Ovary (tissue), 9 donors: ENCODE data around the gene RIN3. TPM values are rescaled to one million over a fixed set of nuclear protein-coding genes. Genes with fewer than 3 reads are reported as not detected.

Experiments
- DNase-seq, 5 donors: peaks; one replicate each; pipeline ENCODE4 v3.0.0-alpha.2; 2019 to 2020
- H3K27ac ChIP-seq, 2 donors: fragments of 200-600 bp; one replicate each; pipeline versions ENCODE4 v1.5.1 to v1.8.0; 2019 to 2022
- H3K27me3 ChIP-seq: fragments of 200-600 bp; one replicate; pipeline ENCODE4 v1.8.0; 2022
- H3K36me3 ChIP-seq: fragments of 200-600 bp; sonication (generic); one replicate; pipeline ENCODE4 v1.5.1; 2019
- H3K4me1 ChIP-seq: one replicate; pipeline ENCODE4 v1.8.1; 2013; ENCODE audit warnings: mild to moderate bottlenecking, moderate library complexity; ENCODE audit not compliant: insufficient read depth
- H3K4me3 ChIP-seq: fragments of 200-600 bp; sonication (generic); one replicate; pipeline ENCODE4 v1.5.1; 2017
- H3K9me3 ChIP-seq, 2 donors: fragments of 200-600 bp in 1 of 2; sonication (generic) in 1 of 2; one replicate each; pipeline versions ENCODE4 v1.5.1 to v1.8.1; 2013 to 2019; ENCODE audit warnings: mild to moderate bottlenecking in 1 of 2, moderate library complexity in 1 of 2
- CTCF ChIP-seq, 3 donors: fragments of 450-650 bp in 2 of 3; fragments of 200-600 bp in 1 of 3; IDR thresholded peaks; one replicate each; pipeline versions ENCODE4 v1.5.1 to v1.8.0; 2016 to 2022; ENCODE audit warnings: antibody characterized with exemption in 3 of 3, mild to moderate bottlenecking in 1 of 3
- EP300 ChIP-seq: sonication (generic); formaldehyde crosslinking; IDR thresholded peaks from one replicate; pipeline ENCODE4 v1.6.1; 2017; ENCODE audit warnings: antibody characterized with exemption
- POLR2A ChIP-seq: fragments of 450-650 bp; IDR thresholded peaks from one replicate; pipeline ENCODE4 v1.6.1; 2017; ENCODE audit warnings: antibody characterized with exemption, mild to moderate bottlenecking, moderate library complexity
- WGBS, 3 donors: extraction: QIAGEN DNeasy Blood & Tissue Kit in 1 of 3; methylation state at CpG; one replicate each; pipeline versions ENCODE4 v1.1.5 to v1.1.7; 2013 to 2017; 5-methylcytosine and 5-hydroxymethylcytosine counted together
- intact Hi-C, 4 donors: fragments of 100-400 bp; cut with DNase I; formaldehyde crosslinking; loops; one replicate each; pipeline versions ENCODE4 v1.11.0 to v1.15.1; 2022 to 2023
- polyA plus RNA-seq, 2 donors: library from polyadenylated mRNA; stranded (reverse); fragments of 200-250 nt in 1 of 2; fragments of 350-450 nt in 1 of 2; fragmentation: Illumina TruSeq in 1 of 2; extraction: RNeasy Lipid Tissue Mini Kit (QIAGEN cat#74804) in 1 of 2; gene quantifications; one replicate each; pipeline ENCODE4 v1.2.3, GENCODE V29; 2013 to 2014
- total RNA-seq, 7 donors: library from RNA; depleted of rRNA in 2 of 7; stranded (reverse); fragments of >200 nt in 2 of 7; fragmentation: NEBNext Ultra II Directional in 3 of 7; extraction: Animal tissue kit (Norgen Biotek cat#: 25700) in 3 of 7; gene quantifications; one replicate each; pipeline versions ENCODE4 v1.1.0 to v1.2.4, GENCODE V29; 2016 to 2023
- donor health status: DM: no; HTN: no; CAD: no; lungs with moderate emphysema.
- donor health status: DM: no; HTN: no; CAD: no.
- donor health status: Bipolar disorder and iron deficiency.
- donor health status: DM: yes; HTN: yes; CAD: no.
- donor health status: DM: no; HTN: no; CAD: no.
- donor health status: DM: yes; HTN: yes; CAD: no.

RIN3 gene
- total and polyA plus RNA-seq, 9 donors, result 3.8 to 27.9 (median 13.9) TPM

DNA sequence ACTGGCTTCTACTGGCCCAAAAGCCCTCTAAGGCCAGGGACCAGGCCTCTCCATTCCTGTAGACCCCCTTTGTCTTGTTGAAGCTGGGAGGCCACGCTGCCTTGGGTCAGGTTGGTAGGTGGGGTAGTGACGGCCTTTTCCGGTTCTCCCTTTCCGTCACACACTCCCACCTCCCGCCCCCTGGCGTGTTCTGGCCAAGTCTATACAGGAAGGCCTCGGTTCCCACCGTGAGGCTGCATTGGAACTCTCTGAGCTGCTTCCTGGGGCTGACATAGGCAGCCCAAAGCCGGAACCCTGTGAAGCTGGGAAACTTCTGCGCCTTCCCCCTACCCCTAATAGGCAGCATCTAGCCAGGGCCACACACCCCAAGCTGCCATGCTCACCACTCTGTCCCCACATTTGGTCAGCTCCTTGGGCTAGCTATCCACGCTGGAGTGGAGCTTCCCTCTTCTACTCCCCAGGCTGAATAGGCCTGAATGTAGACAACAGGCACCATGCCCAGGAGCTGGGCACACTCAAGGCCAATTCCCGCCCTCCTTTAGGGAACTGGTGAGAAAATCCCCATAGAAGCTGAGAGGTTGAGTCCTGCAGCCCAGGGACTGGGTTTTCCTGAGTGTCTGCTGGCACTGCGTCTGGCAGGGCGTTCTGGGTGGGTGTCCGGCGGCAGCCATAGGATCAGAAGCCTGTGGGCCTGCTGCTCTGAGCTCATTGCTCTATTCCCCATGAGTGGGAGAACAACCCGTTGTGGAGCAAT lies 35.7 kb downstream of the RIN3 start:
- Histone ChIP-seq H3K27ac (no peak overlapping the region), H3K4me3 (no peak overlapping the region)

DNA sequence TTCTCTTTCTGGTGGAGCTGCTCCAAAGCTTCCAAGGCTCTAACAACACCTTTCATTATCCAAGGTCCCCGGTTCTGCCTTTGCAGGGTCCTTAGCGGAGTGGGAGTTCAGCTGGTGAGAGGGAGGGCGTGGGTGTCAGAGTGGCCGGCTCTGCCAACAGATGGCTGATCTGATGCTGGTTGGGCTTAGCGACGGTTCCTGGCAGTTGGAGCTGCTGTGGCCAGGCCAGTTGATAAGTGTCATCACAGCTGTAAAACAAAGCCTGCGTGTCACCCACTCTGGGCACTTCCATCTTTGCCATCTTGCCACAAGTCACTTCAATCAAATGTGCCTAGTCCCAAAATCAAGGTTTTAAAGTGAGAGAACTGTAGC lies 36.3 kb downstream of the RIN3 start:
- intact Hi-C loops, result no loop called here
- 45 to 71% (median 51%) methylated on average over 7 of the region's 7 CpGs for WGBS, 3 donors

More for the DNA sequence above, 35.7 kb downstream of the RIN3 start:
- Histone ChIP-seq H3K36me3 (no peaks in the 10 kb centered on the region), H3K27me3 (no peaks in the 10 kb centered on the region), H3K4me1 (peaks cover 19% of the 10 kb centered on the region), H3K9me3 (no peaks in the 10 kb centered on the region)
- intact Hi-C loops, result no loop called here
- WGBS, 3 donors, result 75 to 79% (median 77%) methylated on average over 17 of the region's 17 CpGs
- TF ChIP-seq CTCF (IDR thresholded peaks at IDR 0.05) (no peak), EP300 (no peak), POLR2A (no peak)
- peak in 1 of 5 donors; percentile 36 for DNase-seq

GRCh38 chr14:92551044-92551841 lies 37.7 kb downstream of the RIN3 start:
- Histone ChIP-seq H3K27me3 (no peaks in the 10 kb centered on the region), H3K4me1 (peaks cover 19% of the 10 kb centered on the region), H3K4me3 (no peak overlapping the region), H3K27ac (no peak overlapping the region), H3K9me3 (no peaks in the 10 kb centered on the region), H3K36me3 (no peaks in the 10 kb centered on the region)
- no peak for DNase-seq
- intact Hi-C loops, result no loop called here
- TF ChIP-seq POLR2A (no peak), EP300 (no peak), CTCF (IDR thresholded peaks at IDR 0.05) (no peak)
- WGBS, 3 donors, result 89 to 95% (median 94%) methylated on average over 13 of the region's 13 CpGs

More for the DNA sequence above, 36.3 kb downstream of the RIN3 start:
- Histone ChIP-seq H3K4me3 (no peak overlapping the region), H3K27ac (no peak overlapping the region), H3K4me1 (peaks cover 19% of the 10 kb centered on the region), H3K27me3 (no peaks in the 10 kb centered on the region), H3K36me3 (no peaks in the 10 kb centered on the region), H3K9me3 (no peaks in the 10 kb centered on the region)
- no peak for TF ChIP-seq POLR2A
- no peak for TF ChIP-seq EP300
- DNase-seq, result peak in 1 of 5 donors; percentile 38

GRCh38 chr14:92552066-92552465 lies 38.5 kb downstream of the RIN3 start:
- H3K9me3 ChIP-seq, result no peaks in the 10 kb centered on the region
- no peak overlapping the region for H3K27ac ChIP-seq
- TF ChIP-seq CTCF (IDR thresholded peaks at IDR 0.05) (no peak), POLR2A (no peak), EP300 (no peak)
- no peak for DNase-seq
- no peak overlapping the region for H3K4me3 ChIP-seq
- intact Hi-C loops, result no loop called here
- H3K4me1 ChIP-seq, result peaks cover 19% of the 10 kb centered on the region
- WGBS, 3 donors, result 72 to 91% (median 83%) methylated on average over 4 of the region's 4 CpGs
- no peaks in the 10 kb centered on the region for H3K36me3 ChIP-seq
- H3K27me3 ChIP-seq, result no peaks in the 10 kb centered on the region
